HL-60 (cell line): ENCODE data around the gene ADAM17.

Experiments used
- CTCF ChIP-seq: IDR thresholded peaks from one replicate; pipeline ENCODE4 v1.5.1; 2011; ENCODE audit warnings: low read length, control low read depth, inconsistent platforms; ENCODE audit not compliant: insufficient read depth
- GABPA ChIP-seq: IDR thresholded peaks from 2 replicates; pipeline ENCODE4 v1.6.1; 2012; ENCODE audit warnings: low read depth
- POLR2AphosphoS5 ChIP-seq: IDR thresholded peaks from 2 replicates; pipeline ENCODE4 v1.6.1; 2012; ENCODE audit warnings: low read depth
- TF ChIP-seq, protein P1 (sequence below): IDR thresholded peaks from 2 replicates; pipeline ENCODE4 v1.6.1; 2012; ENCODE audit warnings: low read depth; ENCODE audit not compliant: insufficient replicate concordance

DNA sequence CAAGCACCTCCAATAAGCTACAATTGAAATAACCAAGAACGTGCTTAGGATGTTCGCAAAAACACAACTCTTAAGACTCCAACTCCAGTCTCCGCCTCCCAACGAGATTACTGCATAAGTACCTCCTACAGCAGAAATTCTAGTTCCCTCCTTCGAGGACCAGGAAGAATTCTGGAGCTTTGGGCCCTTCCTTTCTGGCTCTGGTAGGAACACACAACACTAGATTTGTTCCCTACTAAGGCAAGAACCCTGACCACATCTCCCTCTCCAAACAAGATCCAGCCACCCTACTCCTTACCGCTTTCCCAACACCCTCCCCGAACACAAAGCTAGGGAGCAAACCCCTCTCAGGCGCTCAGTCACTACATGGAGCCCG, 721 bp downstream of the ADAM17 start:
- TF ChIP-seq CTCF (no peak), POLR2AphosphoS5 (no peak), GABPA (no peak)
- TF ChIP-seq, protein P1, sequence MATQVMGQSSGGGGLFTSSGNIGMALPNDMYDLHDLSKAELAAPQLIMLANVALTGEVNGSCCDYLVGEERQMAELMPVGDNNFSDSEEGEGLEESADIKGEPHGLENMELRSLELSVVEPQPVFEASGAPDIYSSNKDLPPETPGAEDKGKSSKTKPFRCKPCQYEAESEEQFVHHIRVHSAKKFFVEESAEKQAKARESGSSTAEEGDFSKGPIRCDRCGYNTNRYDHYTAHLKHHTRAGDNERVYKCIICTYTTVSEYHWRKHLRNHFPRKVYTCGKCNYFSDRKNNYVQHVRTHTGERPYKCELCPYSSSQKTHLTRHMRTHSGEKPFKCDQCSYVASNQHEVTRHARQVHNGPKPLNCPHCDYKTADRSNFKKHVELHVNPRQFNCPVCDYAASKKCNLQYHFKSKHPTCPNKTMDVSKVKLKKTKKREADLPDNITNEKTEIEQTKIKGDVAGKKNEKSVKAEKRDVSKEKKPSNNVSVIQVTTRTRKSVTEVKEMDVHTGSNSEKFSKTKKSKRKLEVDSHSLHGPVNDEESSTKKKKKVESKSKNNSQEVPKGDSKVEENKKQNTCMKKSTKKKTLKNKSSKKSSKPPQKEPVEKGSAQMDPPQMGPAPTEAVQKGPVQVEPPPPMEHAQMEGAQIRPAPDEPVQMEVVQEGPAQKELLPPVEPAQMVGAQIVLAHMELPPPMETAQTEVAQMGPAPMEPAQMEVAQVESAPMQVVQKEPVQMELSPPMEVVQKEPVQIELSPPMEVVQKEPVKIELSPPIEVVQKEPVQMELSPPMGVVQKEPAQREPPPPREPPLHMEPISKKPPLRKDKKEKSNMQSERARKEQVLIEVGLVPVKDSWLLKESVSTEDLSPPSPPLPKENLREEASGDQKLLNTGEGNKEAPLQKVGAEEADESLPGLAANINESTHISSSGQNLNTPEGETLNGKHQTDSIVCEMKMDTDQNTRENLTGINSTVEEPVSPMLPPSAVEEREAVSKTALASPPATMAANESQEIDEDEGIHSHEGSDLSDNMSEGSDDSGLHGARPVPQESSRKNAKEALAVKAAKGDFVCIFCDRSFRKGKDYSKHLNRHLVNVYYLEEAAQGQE, result no peak
